K562 (cell line): ENCODE measurements around the gene ATP2B1. TPM values are rescaled to one million over a fixed set of nuclear protein-coding genes. Genes with fewer than 3 reads are reported as not detected.

Experiments
- ARID4B ChIP-seq: sonication (generic); formaldehyde crosslinking; IDR thresholded peaks from 2 replicates; pipeline ENCODE4 v1.8.0; 2022; ENCODE audit warnings: mild to moderate bottlenecking, missing genetic modification reagents
- CAMTA2 ChIP-seq: fragments of 250-450 bp; sonication (Bioruptor Pico); conservative IDR thresholded peaks from 2 replicates; pipeline ENCODE4 v1.5.1; 2022
- ETS1 ChIP-seq: conservative IDR thresholded peaks from 2 replicates; pipeline ENCODE4 v1.6.1; 2011; ENCODE audit warnings: low read depth, mild to moderate bottlenecking, low read length; ENCODE audit not compliant: control insufficient read depth
- FOXA1 ChIP-seq: fragments of 450-650 bp; IDR thresholded peaks from 2 replicates; pipeline ENCODE4 v1.6.1; 2016; ENCODE audit warnings: mild to moderate bottlenecking, borderline replicate concordance
- ILF3 ChIP-seq: fragments of 450-650 bp; IDR thresholded peaks from 2 replicates; pipeline ENCODE4 v1.6.1; 2018; ENCODE audit warnings: antibody characterized with exemption, mild to moderate bottlenecking, moderate library complexity, borderline replicate concordance
- JUN ChIP-seq, 2 experiments: sonication (generic) in 1 of 2; formaldehyde crosslinking in 1 of 2; IDR thresholded peaks; 2 replicates each; pipeline versions ENCODE4 v1.6.1 to v1.8.0; 2012 to 2022; ENCODE audit warnings: borderline replicate concordance in 2 of 2, mild to moderate bottlenecking in 2 of 2, improper control_type of control experiment in 1 of 2, low read depth in 1 of 2, low read length in 1 of 2, missing genetic modification reagents in 1 of 2
- KLF13 ChIP-seq: fragments of 450-650 bp; IDR thresholded peaks from 2 replicates; pipeline ENCODE4 v1.6.1; 2016; ENCODE audit warnings: missing genetic modification characterization, low read depth, mild to moderate bottlenecking, missing compliant biosample characterization, moderate library complexity, borderline replicate concordance
- NCOA6 ChIP-seq: fragments of 450-650 bp; IDR thresholded peaks from 2 replicates; pipeline ENCODE4 v1.6.1; 2017; ENCODE audit warnings: mild to moderate bottlenecking
- OTX1 ChIP-seq: fragments of 450-650 bp; formaldehyde crosslinking; IDR thresholded peaks from 2 replicates; pipeline ENCODE4 v1.4.0; 2022; ENCODE audit warnings: mild to moderate bottlenecking
- RBM15 ChIP-seq: fragments of 200-400 bp; formaldehyde crosslinking; IDR thresholded peaks from 2 replicates; pipeline ENCODE4 v1.6.1; 2018; ENCODE audit warnings: mild to moderate bottlenecking, low read length, moderate library complexity; ENCODE audit not compliant: insufficient read depth
- TSHZ1 ChIP-seq: fragments of 250-450 bp; sonication (Bioruptor Pico); IDR thresholded peaks from 2 replicates; pipeline ENCODE4 v1.4.0; 2020; ENCODE audit warnings: mild to moderate bottlenecking, moderate library complexity
- U2AF2 ChIP-seq: fragments of 200-400 bp; formaldehyde crosslinking; optimal IDR thresholded peaks from 2 replicates; pipeline ENCODE3; 2017; ENCODE audit warnings: low read depth, mild to moderate bottlenecking, low read length
- XRCC3 ChIP-seq: fragments of 450-650 bp; IDR thresholded peaks from 2 replicates; pipeline ENCODE4 v1.6.1; 2017; ENCODE audit warnings: mild to moderate bottlenecking, moderate library complexity
- ZFX ChIP-seq: sonication (generic); formaldehyde crosslinking; IDR thresholded peaks from 2 replicates; pipeline ENCODE4 v1.8.0; 2022; ENCODE audit warnings: mild to moderate bottlenecking, missing genetic modification reagents, moderate library complexity
- ZNF253 ChIP-seq: fragments of 250-450 bp; sonication (Bioruptor Pico); conservative IDR thresholded peaks from 2 replicates; pipeline ENCODE4 v1.6.1; 2021; ENCODE audit warnings: mild to moderate bottlenecking
- ZNF280B ChIP-seq: fragments of 250-450 bp; sonication (Bioruptor Pico); IDR thresholded peaks from 2 replicates; pipeline ENCODE4 v1.5.1; 2021; ENCODE audit warnings: mild to moderate bottlenecking
- ZNF507 ChIP-seq: conservative IDR thresholded peaks from 2 replicates; pipeline ENCODE4 v1.6.1; 2017; ENCODE audit warnings: missing genetic modification characterization, missing compliant biosample characterization
- polyA plus RNA-seq, 8 experiments: library from polyadenylated mRNA; depleted of rRNA in 4 of 8; stranded (reverse) in 5 of 8; unstranded in 3 of 8; fragments of >200 nt; fragmentation: Nextera tagmentation in 2 of 8; fragmentation: Illumina TruSeq in 1 of 8; extraction: Ambion mirVana in 2 of 8; extraction: Trizol in 1 of 8; gene quantifications; 2 replicates each; pipeline versions ENCODE4 v1.2.1 to v1.2.3, GENCODE V29; 2011 to 2014; ENCODE audit warnings: inconsistent platforms in 1 of 8, missing spikeins in 1 of 8
- total RNA-seq, 7 experiments: library from RNA; depleted of rRNA in 6 of 7; stranded (reverse); fragments of >200 nt in 6 of 7; fragmentation: Illumina TruSeq in 2 of 7; extraction: Trizol in 2 of 7; gene quantifications; 2 replicates each; pipeline versions ENCODE4 v1.2.1 to v1.2.3, GENCODE V29; 2011 to 2021; ENCODE audit warnings: low replicate concordance in 1 of 7

ATP2B1 gene
- total and polyA plus RNA-seq, 9 of the 15 experiments (the other 6 are each of a cell fraction or from before 2014, with no cell fraction given) = 8.6 to 39.0 (median 27.8) TPM

GRCh38 chr12:89663577-89664357 is 44.9 kb downstream of the ATP2B1 start (continued):
- no peak for TF ChIP-seq TSHZ1 (CRISPR knock-in tag)
- no peak for TF ChIP-seq OTX1 (CRISPR knock-in tag)
- TF ChIP-seq ZFX (CRISPR knock-in tag) = no peak
- no peak for TF ChIP-seq XRCC3
- TF ChIP-seq ETS1 = no peak
- TF ChIP-seq RBM15 = no peak
- no peak for TF ChIP-seq ZNF253 (CRISPR knock-in tag)
- no peak for TF ChIP-seq FOXA1
- TF ChIP-seq ARID4B = no peak
- no peak for TF ChIP-seq KLF13
- no peak for TF ChIP-seq ZNF507 (tag)
- no peak for TF ChIP-seq ILF3
- no peak for TF ChIP-seq ZNF280B (CRISPR knock-in tag)
- TF ChIP-seq JUN (IDR thresholded peaks at IDR 0.05; ENCODE audit: borderline replicate concordance, low read depth, low read length) = peak; percentile 87
- TF ChIP-seq JUN (CRISPR knock-in tag; IDR thresholded peaks at IDR 0.05; ENCODE audit: borderline replicate concordance) = no peak
- TF ChIP-seq NCOA6 = no peak
- no peak for TF ChIP-seq CAMTA2
- no peak for TF ChIP-seq U2AF2
